RWPE1 (cell line): Measurements from ENCODE around the gene CHRNA3.

Experiments used
- CTCF ChIA-PET: fragments of 350-600 bp; sonication (Branson Sonifier 250); formaldehyde crosslinking; extraction: SDS; loops from one replicate; lab custom pipeline; 2021; lab: Yijun Ruan, JAX
- POLR2A ChIA-PET: fragments of 400-600 bp; formaldehyde crosslinking; extraction: SDS; loops from one replicate; lab custom pipeline; 2020; ENCODE audit warnings: antibody characterized with exemption; ENCODE audit not compliant: low non-redundant PET; lab: Yijun Ruan, JAX
- DNase-seq: peaks from one replicate; pipeline ENCODE4 v3.0.0; 2012; ENCODE audit warnings: low spot score
- H3K27ac ChIP-seq: fragments of 450-650 bp; 2 replicates; pipeline ENCODE4 v1.5.1; 2017
- TF ChIP-seq, protein P1 (sequence below): fragments of 450-650 bp; conservative IDR thresholded peaks from 2 replicates; pipeline ENCODE4 v1.5.1; 2017; ENCODE audit warnings: low read depth, mild to moderate bottlenecking

CHRNA3 gene

DNA sequence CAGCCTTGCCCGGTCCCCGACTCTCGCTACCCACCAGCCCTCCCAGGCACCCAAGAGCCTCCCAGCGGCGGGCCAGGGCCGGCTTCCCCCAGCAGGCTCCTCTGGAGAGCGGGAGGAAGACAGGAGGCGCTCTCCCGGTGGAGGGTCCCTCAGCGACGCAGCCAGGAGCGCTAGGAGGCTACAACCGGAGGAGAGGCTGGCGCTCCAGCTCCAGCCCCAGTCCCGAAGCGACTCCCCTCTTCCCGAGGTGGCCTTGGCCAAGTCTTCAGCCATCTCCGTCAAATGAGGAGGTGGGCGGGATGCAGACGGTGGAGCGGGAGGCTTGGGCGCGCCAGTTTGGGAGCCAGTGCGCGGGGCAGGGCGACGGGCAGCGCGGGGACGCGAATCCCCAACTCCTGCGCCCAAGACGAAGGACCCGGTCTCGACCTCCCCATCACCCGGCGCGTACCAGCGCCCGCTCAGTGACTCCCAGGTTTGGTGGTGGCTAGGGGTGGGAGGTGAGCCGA is 722 bp downstream of the CHRNA3 start:
- CTCF ChIA-PET, result interaction anchor here (0.7 to 3.5 kb wide), 3 partner anchors 89 to 358 kb away, joined by 3 to 19 read pairs (median 9); no protein-coding TSS in a partner anchor
- POLR2A ChIA-PET, result no interaction called here
- TF ChIP-seq, protein P1, sequence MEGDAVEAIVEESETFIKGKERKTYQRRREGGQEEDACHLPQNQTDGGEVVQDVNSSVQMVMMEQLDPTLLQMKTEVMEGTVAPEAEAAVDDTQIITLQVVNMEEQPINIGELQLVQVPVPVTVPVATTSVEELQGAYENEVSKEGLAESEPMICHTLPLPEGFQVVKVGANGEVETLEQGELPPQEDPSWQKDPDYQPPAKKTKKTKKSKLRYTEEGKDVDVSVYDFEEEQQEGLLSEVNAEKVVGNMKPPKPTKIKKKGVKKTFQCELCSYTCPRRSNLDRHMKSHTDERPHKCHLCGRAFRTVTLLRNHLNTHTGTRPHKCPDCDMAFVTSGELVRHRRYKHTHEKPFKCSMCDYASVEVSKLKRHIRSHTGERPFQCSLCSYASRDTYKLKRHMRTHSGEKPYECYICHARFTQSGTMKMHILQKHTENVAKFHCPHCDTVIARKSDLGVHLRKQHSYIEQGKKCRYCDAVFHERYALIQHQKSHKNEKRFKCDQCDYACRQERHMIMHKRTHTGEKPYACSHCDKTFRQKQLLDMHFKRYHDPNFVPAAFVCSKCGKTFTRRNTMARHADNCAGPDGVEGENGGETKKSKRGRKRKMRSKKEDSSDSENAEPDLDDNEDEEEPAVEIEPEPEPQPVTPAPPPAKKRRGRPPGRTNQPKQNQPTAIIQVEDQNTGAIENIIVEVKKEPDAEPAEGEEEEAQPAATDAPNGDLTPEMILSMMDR, result no peak
- DNase-seq, result no peak
- H3K27ac ChIP-seq, result no peak overlapping the region

DNA sequence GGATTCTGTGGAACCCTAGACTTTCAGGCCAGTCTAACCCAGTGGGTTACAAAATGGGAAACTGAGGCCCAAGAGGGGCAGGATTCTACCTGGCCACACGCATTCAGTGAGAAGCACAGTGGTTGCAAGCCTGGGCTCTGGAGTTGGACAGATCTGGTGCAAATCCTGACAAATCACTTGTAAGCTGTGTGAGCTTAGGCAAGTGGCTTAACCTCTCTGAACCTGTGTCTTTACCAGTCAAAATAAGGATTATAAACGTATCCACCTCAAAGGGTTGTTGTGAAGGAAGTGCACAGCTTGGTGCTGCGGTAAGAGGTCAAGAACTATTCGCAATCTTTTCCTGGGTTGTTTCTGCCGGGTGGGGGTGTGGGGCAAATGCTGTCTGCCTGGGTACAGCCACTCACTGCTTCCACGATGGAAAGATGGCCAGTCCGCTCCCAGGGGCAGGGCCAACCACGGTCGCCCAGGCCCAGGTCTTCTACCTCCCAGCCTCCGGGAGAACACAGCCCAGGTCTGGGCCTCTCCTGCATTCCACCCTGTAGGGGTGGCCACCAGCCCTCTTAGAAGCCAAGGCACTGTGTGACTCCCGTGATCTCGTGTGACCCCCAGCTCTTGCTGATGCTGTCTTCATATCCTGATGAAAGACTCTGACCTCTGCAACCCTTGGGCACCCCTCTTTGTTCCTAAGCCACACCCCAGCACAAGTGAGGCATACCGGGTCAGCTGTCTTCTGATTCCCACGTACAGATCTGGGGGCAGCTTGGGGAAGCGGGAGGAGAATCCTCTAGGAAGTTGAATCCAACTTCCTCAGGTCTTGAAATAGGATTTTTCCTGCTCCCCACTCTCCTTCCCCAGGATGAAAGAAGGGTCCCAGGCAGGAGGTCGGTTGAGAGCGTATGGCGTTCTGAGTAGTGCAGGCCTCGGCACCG is 1.5 kb downstream of the CHRNA3 start:
- ChIA-PET POLR2A (no interaction called here), CTCF (interaction anchor here (0.5 to 3.5 kb wide), 5 partner anchors 90 to 244 kb away, joined by 3 to 19 read pairs (median 7); no protein-coding TSS in a partner anchor)
- no peak for DNase-seq
- TF ChIP-seq, protein P1, result no peak
- no peak overlapping the region for H3K27ac ChIP-seq

DNA sequence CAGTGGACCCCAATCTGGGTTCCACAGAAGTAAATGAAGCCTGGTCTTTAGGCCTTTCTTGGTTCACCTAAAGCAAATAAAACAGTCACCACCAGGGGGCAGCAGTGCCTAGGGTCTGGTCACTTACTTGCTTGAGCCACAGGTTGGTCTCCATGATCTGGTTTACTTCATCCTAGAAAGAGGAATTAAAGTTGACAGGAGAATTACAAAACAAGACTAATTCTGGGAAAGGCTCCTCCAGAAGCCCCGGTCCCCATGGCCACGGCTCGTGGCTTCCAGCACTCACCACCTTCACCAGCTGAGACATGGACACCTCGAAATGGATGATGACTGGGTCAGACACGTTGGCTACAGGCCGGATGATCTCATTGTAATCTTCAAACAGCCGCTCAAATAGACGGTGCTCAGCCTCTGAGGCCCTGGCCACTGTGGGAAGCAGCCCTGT is 2.3 kb downstream of the CHRNA3 start:
- ChIA-PET POLR2A (no interaction called here), CTCF (interaction anchor here (0.6 to 3.5 kb wide), 5 partner anchors 91 to 244 kb away, joined by 3 to 19 read pairs (median 7); no protein-coding TSS in a partner anchor)
- peak; percentile 88 for DNase-seq
- TF ChIP-seq, protein P1, result peak; percentile 89
- no peak overlapping the region for H3K27ac ChIP-seq

DNA sequence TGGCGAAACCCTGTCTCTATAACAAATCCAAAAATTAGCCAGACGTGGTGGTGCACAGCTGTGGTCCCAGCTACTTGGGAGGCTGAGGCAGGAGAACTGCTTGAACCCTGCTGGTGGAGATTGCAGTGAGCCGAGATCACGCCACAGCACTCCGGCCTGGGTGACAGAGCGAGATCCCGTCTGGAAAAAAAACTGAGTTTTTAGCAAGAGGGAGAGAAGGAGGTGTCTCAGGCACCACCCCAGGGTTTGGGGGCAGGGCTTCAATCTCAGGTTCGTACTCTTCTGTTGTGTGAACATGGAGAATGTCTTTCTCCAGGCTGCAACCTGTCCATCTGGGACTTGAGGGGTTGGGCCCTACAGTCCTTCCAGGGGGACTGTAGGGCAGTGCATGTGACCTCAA is 2.7 kb downstream of the CHRNA3 start:
- ChIA-PET CTCF (interaction anchor here (0.7 to 3.5 kb wide), 6 partner anchors 39 to 146 kb away, joined by 3 to 19 read pairs (median 4); no protein-coding TSS in a partner anchor), POLR2A (no interaction called here)

DNA sequence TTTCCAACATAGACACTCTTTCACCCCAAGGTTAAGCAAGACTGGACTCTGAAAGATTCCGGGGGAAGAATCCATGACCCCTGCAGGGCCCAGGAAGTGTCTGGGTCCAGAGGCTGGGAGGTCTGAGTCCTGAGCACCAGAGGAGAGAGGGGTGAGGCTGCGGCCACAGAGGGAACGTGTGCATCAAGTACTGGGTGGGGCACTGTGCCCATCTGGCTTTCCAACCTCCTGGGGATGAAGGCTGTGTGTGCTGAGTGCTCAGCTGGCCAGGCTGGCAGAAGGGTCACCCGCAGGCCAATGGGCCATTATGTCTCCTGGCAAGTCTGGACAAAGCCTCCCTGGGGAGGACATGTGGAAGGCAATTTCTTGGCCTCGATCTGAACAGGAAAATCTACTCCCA is 3.3 kb downstream of the CHRNA3 start:
- TF ChIP-seq, protein P1, result no peak
- ChIA-PET POLR2A (no interaction called here), CTCF (interaction anchor here (0.7 to 3.5 kb wide), 5 partner anchors 39 to 146 kb away, joined by 3 to 19 read pairs (median 4); no protein-coding TSS in a partner anchor)
- peak; percentile 26 for DNase-seq
- no peak overlapping the region for H3K27ac ChIP-seq

More for the DNA sequence above, 2.7 kb downstream of the CHRNA3 start:
- TF ChIP-seq, protein P1, result no peak
- H3K27ac ChIP-seq, result no peak overlapping the region
- DNase-seq, result no peak

DNA sequence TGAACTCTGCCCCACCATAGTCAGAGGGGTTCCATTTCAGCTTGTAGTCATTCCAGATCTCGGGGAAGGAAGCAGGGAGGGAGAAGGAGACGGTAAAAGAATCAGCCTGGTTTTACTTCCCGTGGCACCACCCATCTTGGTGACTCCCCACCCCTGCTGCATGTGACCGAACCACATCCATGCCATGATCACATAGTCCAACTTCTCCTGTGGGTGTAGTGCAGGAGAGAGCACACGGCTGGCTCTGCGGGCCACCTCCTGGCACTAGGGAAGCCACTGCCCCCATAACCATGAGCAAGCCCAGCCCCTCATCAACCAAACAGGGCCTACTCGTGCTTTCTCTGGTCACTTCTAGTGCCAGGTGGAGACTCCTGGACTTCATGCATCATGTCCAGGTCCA is 3.7 kb downstream of the CHRNA3 start:
- no peak overlapping the region for H3K27ac ChIP-seq
- TF ChIP-seq, protein P1, result no peak
- CTCF ChIA-PET, result interaction anchor here (0.6 to 3.5 kb wide), 3 partner anchors 75 to 134 kb away, joined by 3 to 19 read pairs (median 4); no protein-coding TSS in a partner anchor
- POLR2A ChIA-PET, result no interaction called here
- no peak for DNase-seq
